ENCODE measurements around the gene DPH3. TPM values are rescaled to one million over a fixed set of nuclear protein-coding genes. Genes with fewer than 3 reads are reported as not detected.

DPH3 gene
- total and polyA plus RNA-seq, 9 of the 15 experiments (the other 6 are each of a cell fraction or from before 2014, with no cell fraction given) = 15.9 to 131 (median 38.7) TPM

DNA sequence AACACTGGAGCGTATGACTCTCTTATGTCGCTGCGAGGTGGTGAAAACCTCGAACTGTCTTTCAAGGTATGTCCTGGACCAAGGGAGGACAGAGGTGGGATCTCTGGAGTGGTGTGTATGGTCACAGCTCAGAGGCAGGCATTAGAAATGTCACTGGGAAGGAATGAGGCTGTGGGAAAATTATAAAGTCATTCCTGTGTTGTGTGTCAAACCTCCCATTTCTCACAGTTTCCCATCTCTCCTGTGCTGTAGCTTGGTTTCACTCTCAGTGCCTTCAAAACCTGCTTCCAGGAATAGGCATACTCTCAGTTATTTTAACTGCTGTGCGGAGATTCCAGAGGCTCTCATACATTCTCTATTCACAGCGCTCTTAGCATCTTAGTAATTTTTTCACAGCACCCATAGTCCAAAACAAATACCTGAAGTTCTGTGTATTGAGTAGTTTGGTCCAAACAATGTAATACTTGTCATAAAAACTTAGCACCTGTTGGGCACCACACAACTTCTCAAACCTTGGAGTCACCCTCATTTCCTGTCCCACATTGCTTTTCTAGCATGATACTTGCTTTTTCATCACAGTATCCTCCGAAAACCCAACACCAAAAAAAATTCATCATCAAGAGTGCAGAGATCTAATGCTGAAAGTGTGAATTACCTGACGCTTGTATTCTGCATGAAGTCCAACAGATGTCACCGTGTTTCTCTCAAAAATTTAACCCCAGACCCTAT, 53.4 kb downstream of the DPH3 start:
- Histone ChIP-seq H3K9ac (ENCODE audit: insufficient read depth in 1 of 2, low read depth in 2 of 2, low read length in 2 of 2) (no peak overlapping the region), H3K36me3 (ENCODE audit: control insufficient read depth, insufficient read depth, low read length) (no peaks in the 10 kb centered on the region), H3K79me2 (ENCODE audit: control insufficient read depth, insufficient read depth, low read length) (no peaks in the 10 kb centered on the region), H3K27me3 (ENCODE audit: control insufficient read depth in 2 of 2, insufficient read depth in 2 of 2, low read length in 2 of 2) (peaks cover 20 to 34% of the 10 kb centered on the region in 2 experiments; a peak in 4 of 5 replicates), H2AFZ (ENCODE audit: low read depth, low read length) (no peak overlapping the region), H3K9me1 (ENCODE audit: control insufficient read depth, insufficient read depth, low read length) (no peaks in the 10 kb centered on the region), H3K4me3 (no peak overlapping the region), H3K27ac (ENCODE audit: extremely low read depth, low read depth, low read length) (no peak overlapping the region), H3K4me1 (replicated peaks in 1 of 2; ENCODE audit: control insufficient read depth in 2 of 2, insufficient read depth in 2 of 2, low read length in 2 of 2) (no peaks in the 10 kb centered on the region), H4K20me1 (replicated peaks; ENCODE audit: control insufficient read depth, insufficient read depth, low read length) (no peaks in the 10 kb centered on the region), H3K9me3 (replicated peaks; ENCODE audit: control insufficient read depth, insufficient read depth, low read depth, low read length) (no peaks in the 10 kb centered on the region), H3K4me2 (ENCODE audit: insufficient read depth, low read length) (no peak overlapping the region)
- BruUV-seq (replicated peaks) = no TSS peak
- FAIRE-seq (no peak), ATAC-seq (no peak), DNase-seq (ENCODE audit: extremely low read depth in 1 of 4, low spot score in 3 of 4) (no peak)
- intact Hi-C loops (cut with micrococcal nuclease) = no loop called here
- POLR2A ChIA-PET = interaction anchor here (1.0 kb wide), 1 partner anchor 10 kb away, joined by 3 read pairs; no protein-coding TSS in a partner anchor
- in situ Hi-C loops (cut with MboI) = no loop called here
- WGBS (ENCODE audit: insufficient coverage, low coverage, missing lambda C conversion rate) = 1% methylated on average over 9 of the region's 9 CpGs
- TF ChIP-seq NR1H2 (CRISPR knock-in tag; IDR thresholded peaks at IDR 0.05) (no peak), CHAMP1 (IDR thresholded peaks at IDR 0.05) (no peak), ZKSCAN8 (CRISPR knock-in tag; IDR thresholded peaks at IDR 0.05) (no peak), ZNF133 (CRISPR knock-in tag; IDR thresholded peaks at IDR 0.05) (no peak), HNRNPH1 (optimal IDR thresholded peaks at IDR 0.05; ENCODE audit: low read depth, low read length) (no peak), MTA1 (IDR thresholded peaks at IDR 0.05; ENCODE audit: borderline replicate concordance) (no peak), RNF2 (IDR thresholded peaks at IDR 0.05) (no peak), SREBF2 (CRISPR knock-in tag; IDR thresholded peaks at IDR 0.05) (no peak), MNT (conservative IDR thresholded peaks at IDR 0.05) (no peak), RB1 (IDR thresholded peaks at IDR 0.05; ENCODE audit: low read depth) (no peak), HMG20B (CRISPR knock-in tag; IDR thresholded peaks at IDR 0.05) (no peak), ZNF282 (CRISPR knock-in tag; IDR thresholded peaks at IDR 0.05) (no peak), ZNF408 (CRISPR knock-in tag; IDR thresholded peaks at IDR 0.05; ENCODE audit: low read depth) (no peak), XRCC3 (IDR thresholded peaks at IDR 0.05) (no peak), NR2C1 (IDR thresholded peaks at IDR 0.05) (no peak), NR2C1 (tag; IDR thresholded peaks at IDR 0.05) (no peak), PRMT5 (CRISPR knock-in tag; IDR thresholded peaks at IDR 0.05) (no peak), CREBBP (IDR thresholded peaks at IDR 0.05; ENCODE audit: low read depth, low read length) (no peak)
- CTCF ChIA-PET (ENCODE audit: low intra/inter-chr PET ratio) = no interaction called here

All from K562 (cell line).